Measurements from ENCODE around the gene KCNQ4.

- TF ChIP-seq MXI1 (IDR thresholded peaks at IDR 0.05; ENCODE audit: borderline replicate concordance, low read depth, low read length), result no peak
- no peak for TF ChIP-seq SMC3 (IDR thresholded peaks at IDR 0.05; ENCODE audit: low read depth, low read length)
- TF ChIP-seq CTCF (conservative IDR thresholded peaks at IDR 0.05; ENCODE audit: low read depth, low read length), result no peak
- no peak for TF ChIP-seq RFX5 (IDR thresholded peaks at IDR 0.05; ENCODE audit: low read depth, low read length)
- no peak for TF ChIP-seq CEBPB (IDR thresholded peaks at IDR 0.05; ENCODE audit: low read depth, low read length)
- TF ChIP-seq MAFK (IDR thresholded peaks at IDR 0.05; ENCODE audit: low read depth, low read length), result no peak
- TF ChIP-seq POLR2A (IDR thresholded peaks at IDR 0.05; ENCODE audit: low read depth, low read length), result no peak
- TF ChIP-seq CHD1 (IDR thresholded peaks at IDR 0.05; ENCODE audit: low read depth, low read length), result no peak
Measured at GRCh38 chr1:40743452-40743851, 40.1 kb upstream of the KCNQ4 start.

All from IMR-90 (cell line).